GM19240 (cell line): Measurements from ENCODE around the gene SLC44A5.
"Not testable (repeated sequence)": the region's sequence is repeated elsewhere in the genome, so short reads cannot be mapped to it uniquely, and the experiment has no call there.

Experiments
- DNase-seq: peaks from one replicate; pipeline ENCODE4 v3.0.0; 2011; ENCODE audit warnings: low spot score; ENCODE audit not compliant: insufficient read length

SLC44A5 gene

GRCh38 chr1:75521658-75522057 lies 89.3 kb downstream of the SLC44A5 start:
- DNase-seq: no peak

DNA sequence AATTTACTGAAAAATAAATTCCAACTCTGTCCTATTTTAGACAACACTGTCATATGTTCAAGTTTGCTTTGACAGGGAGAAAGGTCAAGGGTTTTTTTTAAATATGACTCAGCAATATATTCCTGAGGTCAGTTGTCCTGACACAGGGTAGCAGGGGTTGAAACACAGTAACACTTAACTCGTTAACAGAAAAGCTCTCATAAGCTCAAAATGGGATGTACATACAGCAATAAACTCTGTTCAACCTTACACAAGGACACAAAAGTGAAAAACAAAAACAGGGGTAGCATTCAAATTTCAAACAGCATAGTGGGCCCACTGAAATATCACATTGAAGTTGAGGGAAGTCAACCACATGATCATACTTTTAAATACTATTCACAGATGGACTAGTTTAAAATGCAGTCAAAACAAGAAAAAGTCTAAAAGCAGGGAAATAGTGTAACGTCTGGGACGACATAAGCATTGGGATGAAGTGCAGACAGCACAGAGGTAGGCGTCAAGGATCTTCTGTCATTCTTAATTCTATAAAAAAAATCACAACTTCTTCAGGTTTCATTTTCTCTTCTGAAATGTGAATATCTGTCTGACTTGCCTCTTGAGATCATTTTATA lies 89.9 kb downstream of the SLC44A5 start:
- no peak for DNase-seq

- no peak for DNase-seq
These were observed 91.1 kb downstream of the SLC44A5 start for GRCh38 chr1:75519651-75520427.

- DNase-seq: no peak
These were observed 92.2 kb downstream of the SLC44A5 start for GRCh38 chr1:75518686-75519085.

DNA sequence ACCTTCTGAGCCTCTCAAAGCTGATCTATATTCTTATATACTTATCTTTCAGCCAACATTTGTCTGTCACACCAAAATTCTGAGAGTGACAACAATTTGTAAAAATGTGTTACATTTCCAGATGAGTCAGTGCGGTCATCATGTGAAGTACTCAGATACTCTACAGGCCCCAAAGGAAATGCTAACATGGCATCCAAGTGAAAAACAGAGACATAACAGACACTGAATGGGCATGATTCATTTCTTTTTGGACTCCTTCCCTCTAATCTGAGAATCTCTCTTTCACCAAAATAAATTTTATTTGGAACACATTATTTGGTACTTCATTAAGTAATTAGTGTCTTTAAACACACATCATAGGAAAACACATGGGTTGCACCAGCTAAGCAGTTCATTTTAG lies 96.6 kb downstream of the SLC44A5 start:
- DNase-seq: no peak

GRCh38 chr1:75506976-75507375 lies 103.9 kb downstream of the SLC44A5 start:
- DNase-seq: no peak

GRCh38 chr1:75503221-75503974 lies 107.5 kb downstream of the SLC44A5 start:
- DNase-seq: no peak

GRCh38 chr1:75502776-75503175 lies 108.1 kb downstream of the SLC44A5 start:
- no peak for DNase-seq

DNA sequence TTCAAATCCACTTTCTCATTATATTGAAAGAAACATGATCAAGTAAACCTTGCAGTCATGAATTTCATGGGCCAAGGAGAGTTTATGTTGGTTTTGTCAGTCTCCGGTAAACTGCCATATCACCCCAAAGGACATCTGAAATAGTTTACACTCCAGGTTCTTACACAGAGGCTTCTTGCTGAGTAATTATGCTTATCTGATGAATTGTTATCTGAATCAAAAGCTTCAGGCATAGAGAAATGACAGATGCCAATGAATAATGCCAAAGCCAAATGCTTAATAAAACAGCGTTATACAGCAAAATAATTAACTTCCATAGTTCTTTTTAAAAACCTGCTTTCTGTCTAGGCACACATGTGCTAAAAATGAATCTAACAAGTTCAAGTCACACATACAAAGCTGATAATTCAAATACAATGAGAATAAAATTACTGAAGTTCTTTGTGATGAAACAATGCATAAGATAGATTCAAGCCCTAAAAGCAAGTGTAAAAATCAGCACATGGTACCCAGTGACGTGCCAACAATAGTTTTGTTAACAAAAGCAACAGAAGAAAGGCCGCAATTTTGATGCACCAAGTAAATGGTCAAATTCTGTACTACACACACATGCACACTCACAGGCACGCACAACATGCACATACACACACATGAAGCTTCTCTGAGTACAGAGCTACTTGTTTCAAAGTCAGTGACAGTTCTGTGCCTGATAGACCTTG lies 109.2 kb downstream of the SLC44A5 start:
- no peak for DNase-seq

DNA sequence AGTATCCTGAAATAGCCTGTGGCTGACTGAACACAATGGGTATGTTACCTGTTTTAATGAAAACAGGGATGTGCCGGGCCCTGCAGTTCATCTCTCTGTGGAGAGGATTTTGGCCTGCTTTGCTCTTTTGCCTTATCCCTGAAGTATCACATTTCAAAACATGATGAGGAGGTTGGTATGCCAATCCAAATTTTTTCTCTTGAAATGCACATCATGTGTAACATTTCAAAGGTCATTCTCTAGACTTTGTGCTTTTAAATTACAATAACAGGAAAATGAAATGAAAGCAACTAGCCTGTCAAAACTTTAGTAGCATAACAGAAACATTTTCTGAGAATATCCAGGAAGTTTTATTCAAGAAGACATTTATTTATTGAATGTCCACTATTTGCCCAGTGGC lies 118.9 kb downstream of the SLC44A5 start:
- no peak for DNase-seq

- no peak for DNase-seq
These were observed 123.5 kb downstream of the SLC44A5 start for GRCh38 chr1:75487399-75487798.

- DNase-seq: no peak
These were observed 126.1 kb downstream of the SLC44A5 start for GRCh38 chr1:75484789-75485188.

DNA sequence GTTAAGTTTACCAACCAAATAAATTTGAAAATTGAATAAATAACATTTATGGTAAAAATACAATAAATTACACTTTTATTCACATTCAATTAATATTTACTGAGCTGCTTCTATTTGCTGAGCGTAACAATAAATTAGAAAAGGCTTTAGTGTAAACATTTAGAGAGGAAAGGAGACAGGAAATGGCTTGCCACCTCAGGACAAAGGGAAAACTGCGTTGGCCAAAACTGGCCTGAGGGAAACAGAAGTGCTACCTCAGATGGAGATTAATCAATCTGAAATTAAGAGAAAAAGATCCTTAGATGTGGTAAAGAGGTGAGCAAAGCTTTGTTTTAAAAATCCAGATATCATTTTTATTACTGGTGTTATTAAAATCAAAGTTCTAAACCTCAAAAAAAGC lies 128.0 kb downstream of the SLC44A5 start:
- DNase-seq: no peak

- not testable (repeated sequence) for DNase-seq
These were observed 134.4 kb downstream of the SLC44A5 start for GRCh38 chr1:75476486-75476885.

- DNase-seq: no peak
These were observed 135.2 kb downstream of the SLC44A5 start for GRCh38 chr1:75475696-75476095.

GRCh38 chr1:75472971-75473603 lies 137.8 kb downstream of the SLC44A5 start:
- no peak for DNase-seq

DNA sequence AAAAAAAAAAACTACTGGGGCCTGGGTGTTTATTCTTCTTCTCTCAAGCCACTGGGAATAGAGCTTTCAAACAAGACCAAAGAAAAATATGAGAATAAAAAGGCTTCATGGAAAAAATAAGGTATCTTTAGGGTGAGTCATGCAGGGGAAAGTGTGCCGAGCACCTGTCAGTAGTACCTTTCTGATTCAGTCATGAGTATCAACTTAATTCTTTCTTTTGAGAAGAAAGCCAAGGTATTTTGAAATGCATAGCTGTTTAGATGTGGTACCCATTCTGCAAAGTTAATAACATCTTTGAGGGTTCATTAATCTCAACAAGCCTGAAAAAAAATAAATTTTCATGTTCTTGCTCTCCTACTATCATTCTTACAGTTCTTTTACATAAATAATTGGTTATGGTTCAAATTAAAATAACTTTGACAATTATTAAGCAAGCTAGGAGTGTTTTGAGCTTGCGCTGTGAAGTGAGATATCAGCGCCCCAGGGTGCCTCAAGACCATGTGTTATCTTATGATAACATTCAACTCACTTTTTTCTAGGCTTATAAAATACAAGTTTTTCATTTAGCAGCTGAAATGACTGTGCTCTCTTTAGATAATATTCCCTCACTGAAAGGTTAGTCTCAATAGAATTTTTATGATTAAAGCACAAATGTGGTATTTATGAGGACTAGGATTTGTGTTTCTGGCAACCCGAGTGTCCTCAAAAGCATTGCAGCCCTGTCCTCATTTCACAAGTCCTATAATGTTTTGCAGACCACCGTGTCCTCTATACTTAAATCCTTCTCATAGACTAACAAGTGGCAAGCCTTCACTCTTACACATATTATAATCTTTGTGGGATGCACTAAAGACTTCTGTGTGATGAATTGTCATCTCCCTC lies 138.6 kb downstream of the SLC44A5 start:
- no peak for DNase-seq

DNA sequence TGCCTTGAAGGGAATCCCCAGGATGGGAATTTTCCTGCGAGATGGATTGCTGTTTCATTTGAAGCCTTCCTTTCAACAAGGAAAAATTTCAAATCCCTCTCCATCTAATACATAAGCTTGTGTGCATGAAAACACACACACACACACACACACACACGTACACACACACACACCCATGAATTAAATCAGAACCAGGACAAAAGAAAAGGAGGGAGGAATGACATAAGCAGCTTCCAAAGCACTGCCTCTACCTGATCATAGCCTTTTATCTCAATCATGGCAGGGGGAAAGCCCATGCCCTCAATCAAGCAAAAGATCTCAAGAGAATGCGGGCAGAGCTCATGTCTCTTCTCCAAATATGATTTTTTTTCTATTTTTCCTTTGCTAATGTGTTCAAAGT lies 139.7 kb downstream of the SLC44A5 start:
- no peak for DNase-seq

GRCh38 chr1:75470448-75470847 lies 140.5 kb downstream of the SLC44A5 start:
- DNase-seq: no peak

- no peak for DNase-seq
These were observed 141.2 kb downstream of the SLC44A5 start for GRCh38 chr1:75469586-75470173.
